ENCODE measurements around the gene SORL1-AS1.

SORL1-AS1 gene

DNA sequence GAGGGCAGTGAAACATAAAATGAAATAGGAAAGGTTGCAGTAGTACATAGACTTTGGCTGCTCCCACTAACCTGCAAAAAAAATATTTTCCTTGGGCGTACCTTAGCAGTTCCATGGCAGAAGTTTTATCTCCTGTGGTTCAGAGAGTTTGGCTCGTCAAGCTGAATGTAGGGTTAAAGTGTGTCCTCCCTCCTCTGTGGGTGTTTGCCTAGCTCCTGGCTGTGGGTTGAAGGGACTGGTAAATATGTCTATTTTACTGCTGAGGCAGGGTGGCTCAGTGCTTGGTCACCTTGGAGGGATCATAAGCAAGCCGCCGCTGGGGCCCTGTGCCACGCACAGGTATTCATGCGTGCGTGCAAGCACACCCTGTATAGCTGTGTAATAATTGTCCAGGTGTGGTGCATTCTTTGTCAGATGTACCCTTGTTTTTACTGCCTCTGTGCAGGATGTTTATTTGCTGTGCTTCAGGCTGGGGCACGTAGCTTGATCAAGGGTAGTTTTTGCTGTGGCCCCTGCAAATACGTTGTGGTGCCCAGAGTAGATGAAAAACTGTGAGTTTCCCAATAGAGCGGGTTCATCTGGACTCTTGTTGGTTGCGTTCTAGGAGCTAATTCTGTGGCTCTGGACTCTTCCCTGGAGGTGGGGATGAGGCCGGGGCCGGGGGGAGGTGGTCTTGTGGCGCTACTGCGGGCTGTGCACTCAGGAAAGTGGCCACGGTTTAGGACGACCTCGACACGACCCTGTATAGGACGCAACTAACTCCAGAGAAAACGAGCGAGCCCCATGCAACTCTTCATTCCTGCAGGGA lies 1.4 kb downstream of the SORL1-AS1 start:
- peak; percentile 56 for DNase-seq

DNA sequence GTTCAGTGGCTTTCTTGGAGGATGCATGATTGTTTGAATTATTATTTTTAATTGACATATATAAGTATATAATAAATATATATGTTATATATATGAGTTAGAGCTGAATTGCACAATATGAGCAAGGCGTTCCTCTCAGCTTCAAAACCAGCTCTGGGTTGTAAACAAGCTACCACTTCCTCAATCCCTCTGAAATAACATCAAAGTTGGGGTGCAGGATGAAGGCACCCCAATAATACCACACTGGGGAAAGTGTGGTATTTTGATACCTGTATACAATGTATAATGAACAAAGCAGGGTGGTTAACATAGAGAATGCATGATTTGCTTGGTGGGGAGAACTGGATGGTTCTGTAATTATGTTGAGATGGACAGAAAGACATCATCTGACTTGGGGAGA lies 2.4 kb downstream of the SORL1-AS1 start:
- peak; percentile 66 for DNase-seq

DNA sequence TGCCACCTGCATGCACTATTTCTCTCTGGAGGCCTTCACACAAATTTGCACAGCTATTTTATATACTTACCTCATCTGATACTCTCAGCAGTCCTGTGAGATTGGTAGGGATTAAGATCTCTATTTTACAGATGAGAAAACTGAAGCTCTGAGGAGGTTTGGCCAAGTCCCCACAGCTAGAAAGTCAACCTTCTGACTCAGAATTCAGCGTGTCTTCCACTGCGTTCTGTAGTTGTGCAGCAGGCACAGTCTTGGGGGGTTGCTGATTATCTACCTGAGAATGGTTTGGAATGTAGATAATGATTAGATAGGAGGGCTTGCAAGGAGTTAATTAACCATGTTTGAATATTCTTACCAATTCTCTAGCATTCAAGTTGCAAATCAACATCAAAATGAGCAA lies 3.1 kb downstream of the SORL1-AS1 start:
- no peak for DNase-seq

DNA sequence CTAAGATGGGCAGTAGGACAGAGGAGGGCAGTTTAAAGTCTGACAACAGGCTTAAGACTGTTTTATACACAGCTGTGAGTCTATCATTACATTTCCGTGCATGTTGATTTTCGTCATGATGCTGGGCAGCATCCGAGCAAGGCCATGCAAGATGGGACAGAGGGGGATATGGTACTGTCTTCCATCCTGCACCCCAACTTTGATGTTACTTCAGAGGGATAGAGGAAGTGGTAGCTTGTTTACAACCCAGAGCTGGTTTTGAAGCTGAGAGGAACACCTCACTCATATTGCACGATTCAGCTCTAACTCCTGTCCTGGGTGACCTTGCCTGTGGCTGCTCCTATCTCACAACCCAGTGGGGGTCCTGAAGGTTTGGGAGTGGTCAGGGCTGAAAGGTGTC lies 3.6 kb downstream of the SORL1-AS1 start:
- peak; percentile 54 for DNase-seq

DNA sequence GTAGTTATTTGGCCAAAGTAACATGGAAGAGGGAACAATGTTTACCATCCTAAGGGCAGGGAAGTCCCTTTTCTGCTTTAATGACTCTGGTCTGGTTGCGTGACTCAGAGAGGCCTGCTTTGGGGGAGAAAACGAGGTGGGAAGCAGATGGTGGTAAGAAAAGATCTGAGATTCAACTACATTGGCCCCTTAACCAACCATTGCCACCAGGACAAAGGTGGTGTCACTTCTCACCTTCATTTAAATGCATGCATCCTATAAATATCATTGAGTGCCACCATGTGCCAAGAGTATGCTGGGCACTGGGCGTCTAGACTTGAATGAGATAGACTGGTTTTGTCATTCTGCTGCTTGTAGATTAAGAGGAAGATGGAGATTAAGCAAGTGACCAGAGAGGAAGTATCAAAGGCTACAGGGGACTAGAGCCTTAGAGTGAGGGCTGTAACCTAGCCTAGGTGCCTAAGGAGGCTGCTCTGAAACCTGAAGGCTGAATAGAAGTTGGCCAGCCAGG lies 4.3 kb downstream of the SORL1-AS1 start:
- no peak for DNase-seq

DNA sequence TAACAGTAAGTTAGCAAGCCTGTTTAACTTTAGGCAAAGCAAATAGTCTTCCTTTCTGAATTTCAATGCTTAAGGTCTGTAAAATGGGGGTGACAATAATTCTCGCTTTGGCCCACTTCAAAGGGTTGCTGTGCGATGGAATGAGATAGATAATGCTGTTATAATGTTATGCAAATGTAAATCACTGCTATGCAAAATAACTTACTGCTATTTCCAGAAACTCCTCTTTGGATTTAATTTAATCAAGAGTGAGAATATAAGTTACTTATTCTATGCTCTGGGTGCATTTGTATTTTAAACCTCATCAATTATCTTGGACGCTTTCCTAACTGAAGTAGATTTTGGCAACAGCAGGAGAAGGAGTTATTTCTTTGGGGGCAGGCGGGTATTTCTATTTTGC lies 4.8 kb downstream of the SORL1-AS1 start:
- no peak for DNase-seq

DNA sequence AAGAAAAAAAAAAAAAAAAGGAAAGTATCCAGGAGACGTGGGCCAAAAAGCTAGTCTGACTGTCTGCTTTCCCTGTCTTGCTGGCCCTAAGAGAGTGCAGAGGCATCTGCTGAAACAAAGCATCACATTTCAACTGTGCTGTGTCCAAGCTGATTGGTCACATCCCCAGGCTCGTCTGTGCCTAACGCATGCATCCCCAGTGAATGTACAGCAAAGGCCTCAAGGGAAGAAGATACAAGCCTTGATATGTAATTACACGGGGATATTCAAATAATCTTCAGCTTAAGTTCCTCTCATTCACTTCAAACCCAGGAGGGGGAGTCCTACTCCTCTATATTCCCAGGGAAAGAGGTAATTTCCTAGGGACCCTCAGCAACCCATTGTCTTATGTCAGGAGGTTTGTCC lies 6.0 kb downstream of the SORL1-AS1 start:
- DNase-seq: no peak

DNA sequence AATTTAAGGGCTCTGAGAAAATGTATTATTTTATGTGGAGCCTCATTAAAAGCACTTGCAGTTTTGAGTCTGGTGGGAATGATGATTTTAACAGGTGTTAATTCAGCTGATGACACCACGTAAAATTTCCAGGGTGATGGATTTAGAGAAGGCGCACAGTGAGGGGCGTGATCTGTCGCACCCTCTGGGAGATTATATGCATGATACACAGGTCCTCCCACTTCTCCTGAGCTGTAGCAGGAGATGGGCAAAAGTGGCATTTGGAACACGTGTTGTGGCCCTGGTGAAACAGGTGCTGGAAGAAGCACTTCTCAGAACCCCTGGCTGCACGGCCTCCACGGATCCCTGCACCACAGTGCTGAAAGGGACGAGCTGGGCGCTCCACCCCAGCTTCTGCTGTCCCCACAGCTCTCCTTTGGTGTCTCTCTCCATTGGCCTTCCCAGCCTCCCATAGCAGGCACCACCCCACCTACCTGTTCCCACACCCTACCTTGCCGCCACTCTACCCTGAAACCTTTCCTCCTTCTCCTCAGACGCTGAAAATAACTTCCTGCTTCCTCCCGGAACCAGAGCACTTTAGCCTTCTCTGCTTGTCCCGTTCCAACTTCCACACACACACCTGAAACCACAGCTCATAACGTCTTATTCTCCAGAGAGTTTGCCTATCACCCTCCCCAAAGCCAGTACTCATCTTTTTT lies 7.5 kb downstream of the SORL1-AS1 start:
- no peak for DNase-seq

DNA sequence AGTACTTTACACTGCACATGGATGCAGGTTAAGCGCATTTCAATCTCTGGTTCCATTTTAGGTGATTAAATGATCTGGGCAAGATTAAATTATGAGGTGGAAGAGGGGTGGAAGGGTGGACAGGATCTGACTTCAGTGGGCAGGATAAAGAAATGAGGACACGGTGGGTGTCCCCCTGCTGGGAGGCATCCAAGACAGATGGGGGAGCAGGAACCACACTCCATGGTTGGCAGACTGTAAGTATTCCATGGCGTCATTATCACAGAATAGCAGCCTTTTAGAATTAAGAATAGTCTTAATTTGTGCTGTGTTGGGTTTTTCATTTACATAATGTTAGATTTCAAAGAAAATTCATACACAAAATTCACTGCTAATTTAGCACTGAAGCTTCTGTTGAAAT lies 8.2 kb downstream of the SORL1-AS1 start:
- DNase-seq: no peak

DNA sequence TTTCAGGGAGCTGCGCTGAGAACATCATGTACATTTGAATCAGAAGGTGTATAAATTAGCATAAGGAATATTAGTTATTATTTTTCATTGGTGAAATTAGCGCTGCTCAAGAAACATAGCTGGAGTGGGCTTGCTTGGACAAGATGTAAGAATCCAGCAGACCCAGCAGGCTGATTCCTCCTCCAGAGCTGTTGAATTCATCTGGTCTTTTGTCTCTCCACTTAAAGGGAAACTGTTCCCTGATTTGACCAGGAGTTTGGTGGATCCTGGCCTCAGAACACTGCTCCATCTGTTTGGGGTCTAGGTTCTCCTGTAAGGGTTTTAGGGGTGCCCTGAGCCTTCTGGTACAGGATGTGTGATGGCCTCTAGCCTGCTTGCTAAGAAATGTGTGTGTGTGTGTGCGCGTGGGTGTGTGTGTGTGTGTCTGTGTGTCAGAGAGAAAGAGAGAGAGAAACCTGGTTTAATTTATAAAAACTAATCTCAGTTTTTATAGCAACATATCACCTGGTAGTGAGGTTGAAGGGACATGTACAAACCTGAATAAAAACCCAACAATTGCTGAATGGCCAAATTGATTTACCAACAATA lies 9.0 kb downstream of the SORL1-AS1 start:
- no peak for DNase-seq

DNA sequence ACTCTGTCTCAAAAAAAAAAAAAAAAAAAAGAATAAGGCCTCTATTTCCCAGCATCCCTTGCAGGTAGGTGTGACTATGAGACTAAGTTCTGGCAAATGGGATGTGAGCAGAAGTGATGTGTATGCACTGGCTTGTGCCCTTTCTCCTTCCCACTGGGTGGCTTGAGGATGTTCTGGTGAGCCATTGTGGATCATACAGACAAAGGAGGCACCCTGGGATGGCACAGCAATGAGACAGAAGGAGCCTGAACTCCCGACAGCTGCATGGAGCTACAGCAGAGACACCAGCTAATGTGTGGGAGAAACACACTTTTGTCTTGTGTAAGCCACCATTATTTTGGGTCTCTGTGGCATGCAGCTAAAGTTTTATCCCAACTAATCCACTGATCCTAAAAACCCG lies 11.2 kb downstream of the SORL1-AS1 start:
- DNase-seq: no peak

DNA sequence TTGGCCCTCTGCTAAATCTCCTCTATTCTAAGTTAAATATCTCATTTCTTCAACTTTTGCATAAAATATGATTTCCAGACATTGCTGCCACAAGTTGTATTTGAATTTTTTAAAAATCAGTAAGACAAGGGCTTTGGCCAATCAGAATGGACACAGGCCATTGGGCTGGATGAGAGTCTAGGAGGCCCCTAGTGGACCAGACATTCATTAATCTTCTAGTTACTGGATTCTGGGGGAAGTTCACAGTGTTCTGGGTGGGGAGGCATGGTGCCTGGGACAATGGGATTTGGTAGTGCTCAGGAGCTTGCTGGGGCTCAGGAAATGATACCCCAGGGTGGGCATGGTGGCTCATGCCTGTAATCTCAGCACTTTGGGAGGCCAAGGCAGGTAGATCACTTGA lies 13.0 kb downstream of the SORL1-AS1 start:
- DNase-seq: no peak

DNA sequence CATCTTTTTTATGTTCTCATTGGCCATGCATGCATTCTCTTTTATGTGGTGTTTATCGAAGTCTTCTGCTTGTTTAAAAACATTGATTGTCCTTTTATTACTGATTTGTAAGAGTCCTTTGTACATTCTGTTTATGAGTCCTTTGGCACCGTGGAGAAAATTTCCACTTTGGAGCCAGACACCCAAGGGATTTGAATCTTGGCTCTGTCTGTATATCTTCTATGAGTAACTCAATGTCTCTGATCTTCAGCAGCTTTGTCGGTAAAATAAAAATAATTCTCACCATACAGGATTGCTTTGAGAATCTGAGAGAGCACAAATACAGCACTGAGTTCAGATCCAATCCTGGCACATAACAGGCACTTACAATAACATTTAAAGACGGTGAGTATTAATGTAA lies 13.4 kb downstream of the SORL1-AS1 start:
- DNase-seq: no peak

DNA sequence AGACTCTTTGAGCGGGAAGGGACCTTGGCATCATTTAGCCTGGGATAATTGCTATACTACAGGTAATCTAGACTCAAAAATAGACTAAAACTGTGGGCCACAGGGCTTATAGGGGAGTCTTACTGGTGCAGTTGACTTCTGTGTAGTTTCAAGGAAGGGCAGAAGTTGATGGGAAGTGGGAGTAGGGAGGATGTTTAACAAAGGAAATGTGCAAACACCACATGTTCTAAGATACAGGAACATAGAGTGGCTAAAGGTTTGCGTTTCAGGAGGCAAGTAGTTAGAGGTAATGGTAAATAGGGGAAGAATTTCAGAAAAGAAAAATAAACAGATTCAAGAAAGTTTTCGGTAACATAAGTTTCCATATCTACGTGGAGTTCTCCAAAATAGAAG lies 15.1 kb downstream of the SORL1-AS1 start:
- DNase-seq: no peak

DNA sequence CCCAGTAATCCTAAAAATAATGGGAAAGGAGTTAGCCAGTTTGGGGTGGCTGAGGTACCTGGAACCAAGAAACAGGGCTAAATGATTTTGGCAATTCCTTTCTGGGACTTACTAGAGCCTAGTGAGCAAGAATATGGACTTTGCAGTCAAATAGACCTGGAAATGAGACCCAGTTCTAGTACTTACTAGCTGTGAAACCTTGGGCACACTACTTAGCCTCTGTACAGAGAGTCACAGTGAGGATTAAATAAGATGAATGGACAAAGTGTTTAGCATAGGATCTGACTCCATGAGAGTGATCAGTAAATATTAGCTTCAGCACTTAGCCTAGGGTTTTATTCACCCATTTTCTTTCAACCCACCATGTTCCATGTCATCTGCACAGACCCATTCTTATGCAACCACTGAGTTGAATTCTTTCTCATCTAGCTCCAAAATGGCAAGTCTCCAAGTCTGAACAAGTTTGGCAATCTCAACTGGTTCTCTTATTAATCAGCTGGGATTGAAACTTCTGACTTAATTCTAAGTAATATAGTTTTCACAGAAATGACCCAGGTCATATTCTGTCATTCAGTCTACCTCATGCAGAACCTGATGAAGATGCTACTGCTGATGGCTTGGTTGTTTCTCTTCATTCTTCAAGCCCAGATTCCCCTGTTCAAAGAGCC lies 15.6 kb downstream of the SORL1-AS1 start:
- DNase-seq: no peak

DNA sequence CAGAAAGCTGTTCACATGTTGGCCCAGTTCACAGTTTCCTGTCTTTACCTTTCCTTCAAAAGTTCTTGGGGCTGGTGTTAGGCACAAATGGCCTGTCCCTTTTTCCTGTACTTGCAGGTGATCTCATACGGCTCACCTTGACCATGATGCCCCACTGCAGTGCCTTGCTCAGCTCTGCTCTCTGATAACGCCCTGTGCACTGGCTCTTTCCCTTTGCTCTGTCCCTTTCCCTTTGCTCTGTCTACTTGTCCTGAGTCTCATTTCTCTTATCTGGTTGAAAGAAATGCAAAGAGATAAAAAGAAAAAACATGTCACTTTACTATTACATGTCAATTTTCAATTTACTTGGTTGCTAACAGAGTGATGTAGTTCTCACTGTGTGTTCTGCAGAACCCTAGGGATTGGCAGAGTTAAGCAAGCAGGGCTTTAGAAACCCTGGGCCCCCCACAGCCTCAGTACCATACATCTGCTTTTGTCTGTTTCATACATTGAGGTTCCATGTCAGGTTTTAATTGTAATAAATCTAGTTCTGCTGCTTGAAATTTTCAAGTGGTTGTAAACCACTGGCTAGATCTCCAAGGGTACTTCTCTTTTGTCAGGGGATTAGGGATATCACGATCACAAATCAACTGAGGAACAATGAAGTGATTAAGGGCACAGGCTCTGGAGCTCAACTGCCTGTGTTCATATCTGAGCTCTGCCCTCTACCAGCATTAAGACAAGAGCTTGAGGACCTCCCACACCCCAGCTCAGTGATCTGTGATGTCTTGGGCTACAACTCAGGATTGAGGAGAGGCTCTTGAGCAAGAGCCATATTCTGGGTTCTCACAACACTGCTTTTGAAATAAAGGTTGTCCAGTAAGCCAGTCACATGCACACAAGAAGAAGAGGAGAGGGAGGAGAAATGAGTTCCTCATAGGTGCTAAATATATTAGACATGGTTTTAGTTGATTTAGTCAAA lies 16.9 kb downstream of the SORL1-AS1 start:
- DNase-seq: no peak

DNA sequence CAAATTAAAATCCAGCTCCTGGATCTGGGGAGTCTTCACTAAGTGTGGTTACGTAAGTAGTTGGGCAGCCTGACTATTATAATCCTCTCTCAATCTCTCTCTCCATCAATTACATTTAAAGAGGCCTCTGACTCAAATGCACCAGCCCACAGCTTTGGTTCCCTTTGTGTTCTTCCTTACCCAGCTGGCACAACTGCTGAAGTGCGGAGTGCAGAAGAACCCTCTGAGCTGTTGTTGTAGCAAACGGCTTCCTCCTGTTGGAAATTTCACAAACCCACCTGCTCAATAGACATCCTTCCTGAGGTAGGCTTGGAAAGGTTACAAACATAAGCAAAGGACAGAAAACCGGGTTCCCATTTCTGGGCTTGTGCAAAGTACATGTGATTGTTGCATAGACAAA lies 17.6 kb downstream of the SORL1-AS1 start:
- no peak for DNase-seq

DNA sequence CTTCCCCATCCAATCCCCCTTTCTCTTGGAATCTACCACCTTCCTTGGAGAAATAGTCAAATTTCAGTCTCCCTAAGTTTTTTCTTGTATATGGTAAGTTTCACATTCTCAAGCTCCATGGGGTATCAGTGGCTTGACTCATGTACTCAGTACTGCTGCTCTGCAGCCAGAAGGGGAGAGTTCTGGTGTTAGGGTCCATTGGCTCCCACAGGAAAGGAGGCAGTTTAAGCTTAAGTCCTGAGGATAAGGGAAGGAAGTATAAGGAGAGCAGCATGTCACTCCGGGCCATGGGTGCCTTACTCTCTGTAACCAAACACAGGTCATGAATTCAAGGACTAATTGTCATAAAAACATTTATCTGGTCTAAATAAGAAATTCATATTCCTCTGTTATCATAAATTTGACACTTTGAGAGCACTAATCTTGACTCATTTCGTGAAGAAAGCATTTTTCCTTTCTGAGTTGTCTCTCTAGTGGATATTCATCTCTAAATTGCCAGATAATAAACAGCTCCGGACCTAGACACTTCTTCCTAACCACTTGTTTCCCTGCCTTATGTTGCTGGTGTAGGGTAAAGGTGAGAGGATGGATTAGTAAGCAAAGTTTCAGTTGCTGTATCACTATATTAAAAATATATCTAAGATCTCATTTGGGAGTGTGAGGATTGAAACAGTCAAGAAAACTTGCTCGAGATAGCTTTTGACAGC lies 20.8 kb downstream of the SORL1-AS1 start:
- no peak for DNase-seq

DNA sequence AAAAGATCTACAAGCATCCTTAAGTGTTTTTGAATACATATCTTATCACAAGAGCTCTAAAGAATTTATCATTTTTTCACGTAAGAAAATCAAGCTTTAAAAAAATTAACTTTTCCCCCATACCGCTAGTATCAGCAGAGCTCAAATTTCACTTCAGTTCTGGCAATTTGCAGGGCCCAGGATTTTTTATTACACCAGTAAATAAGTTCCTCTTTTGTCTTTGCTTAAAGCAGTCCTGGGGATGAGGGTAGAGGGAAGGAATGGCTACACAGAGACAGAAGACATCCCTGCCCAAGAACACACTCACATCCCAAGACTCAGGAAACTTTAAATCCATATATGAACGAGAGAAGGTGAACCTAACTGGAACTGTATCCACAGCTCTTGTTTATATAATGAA lies 23.2 kb downstream of the SORL1-AS1 start:
- DNase-seq: no peak

DNA sequence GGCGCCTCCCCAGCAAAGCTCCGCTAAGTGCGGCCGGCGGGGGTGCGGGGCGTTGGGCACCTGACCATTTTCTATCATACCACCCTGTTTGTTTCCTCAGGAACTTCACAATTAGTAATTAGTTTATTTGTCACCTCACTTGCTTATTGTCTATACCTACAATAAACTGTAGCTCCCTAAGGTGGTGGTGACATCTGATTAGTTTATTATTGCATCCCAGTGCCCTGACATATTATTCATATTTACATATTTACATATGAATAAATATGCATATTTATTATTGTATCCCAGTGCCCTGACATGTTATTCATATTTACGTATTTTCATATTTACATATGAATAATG lies 25.4 kb downstream of the SORL1-AS1 start:
- no peak for DNase-seq

Data from CD4-positive, alpha-beta T cell treated with Interleukin-4 for 4 hours (primary cell).